ENCODE results near the gene ATAD3C.
"Not testable (repeated sequence)": the region's sequence is repeated elsewhere in the genome, so short reads cannot be mapped to it uniquely, and the experiment has no call there.

ATAD3C gene

GRCh38 chr1:1455366-1455884 is 5.9 kb downstream of the ATAD3C start:
- DNase-seq (ENCODE audit: low read depth): no peak
- in situ Hi-C loops (cut with HindIII; ENCODE audit: low sequenced_read_pairs): no loop called here
- H3K4me3 ChIP-seq (ENCODE audit: low read depth, low read length): no peak overlapping the region
- no peak for TF ChIP-seq CTCF (IDR thresholded peaks at IDR 0.05; ENCODE audit: low read depth, low read length, missing control alignments)

- H3K4me3 ChIP-seq (ENCODE audit: low read depth, low read length); in situ Hi-C loops (cut with HindIII; ENCODE audit: low sequenced_read_pairs); DNase-seq (ENCODE audit: low read depth): not testable (repeated sequence)
Measured at GRCh38 chr1:1455934-1456333, 6.4 kb downstream of the ATAD3C start.

GRCh38 chr1:1456683-1457255 is 7.3 kb downstream of the ATAD3C start:
- in situ Hi-C loops (cut with HindIII; ENCODE audit: low sequenced_read_pairs); DNase-seq (ENCODE audit: low read depth): not testable (repeated sequence)

GRCh38 chr1:1459156-1459555 is 9.7 kb downstream of the ATAD3C start:
- DNase-seq (ENCODE audit: low read depth); in situ Hi-C loops (cut with HindIII; ENCODE audit: low sequenced_read_pairs); H3K4me3 ChIP-seq (ENCODE audit: low read depth, low read length): not testable (repeated sequence)

More at GRCh38 chr1:1456683-1457255, 7.3 kb downstream of the ATAD3C start:
- not testable (repeated sequence) for H3K4me3 ChIP-seq (ENCODE audit: low read depth, low read length)

- DNase-seq (ENCODE audit: low read depth); in situ Hi-C loops (cut with HindIII; ENCODE audit: low sequenced_read_pairs): not testable (repeated sequence)
Measured at GRCh38 chr1:1459711-1460110, 10.2 kb downstream of the ATAD3C start.

GRCh38 chr1:1460540-1461130 is 11.1 kb downstream of the ATAD3C start:
- no peak overlapping the region for H3K4me3 ChIP-seq (ENCODE audit: low read depth, low read length)
- in situ Hi-C loops (cut with HindIII; ENCODE audit: low sequenced_read_pairs): no loop called here
- TF ChIP-seq CTCF (IDR thresholded peaks at IDR 0.05; ENCODE audit: low read depth, low read length, missing control alignments): no peak
- no peak for DNase-seq (ENCODE audit: low read depth)

More at GRCh38 chr1:1459711-1460110, 10.2 kb downstream of the ATAD3C start:
- H3K4me3 ChIP-seq (ENCODE audit: low read depth, low read length): not testable (repeated sequence)

GRCh38 chr1:1461721-1462317 is 12.3 kb downstream of the ATAD3C start:
- TF ChIP-seq CTCF (IDR thresholded peaks at IDR 0.05; ENCODE audit: low read depth, low read length, missing control alignments): no peak
- in situ Hi-C loops (cut with HindIII; ENCODE audit: low sequenced_read_pairs): no loop called here
- no peak for DNase-seq (ENCODE audit: low read depth)
- no peak overlapping the region for H3K4me3 ChIP-seq (ENCODE audit: low read depth, low read length)

- no peak overlapping the region for H3K4me3 ChIP-seq (ENCODE audit: low read depth, low read length)
- in situ Hi-C loops (cut with HindIII; ENCODE audit: low sequenced_read_pairs): no loop called here
- DNase-seq (ENCODE audit: low read depth): no peak
Measured at GRCh38 chr1:1462318-1462966, 13.0 kb downstream of the ATAD3C start.

More at GRCh38 chr1:1462318-1462966, 13.0 kb downstream of the ATAD3C start:
- no peak for TF ChIP-seq CTCF (IDR thresholded peaks at IDR 0.05; ENCODE audit: low read depth, low read length, missing control alignments)

Measured in astrocyte of the cerebellum (primary cell).